ENCODE measurements around the gene ZNF682. TPM values are rescaled to one million over a fixed set of nuclear protein-coding genes. Genes with fewer than 3 reads are reported as not detected.
A peak's percentile ranks its signal among the peaks of the same experiment; 100 is the strongest.
"Not testable (repeated sequence)": the region's sequence is repeated elsewhere in the genome, so short reads cannot be mapped to it uniquely, and the experiment has no call there.

Gene ZNF682
- total RNA-seq, 2 experiments from 2014 or later = 9.1 to 9.4 TPM

DNA sequence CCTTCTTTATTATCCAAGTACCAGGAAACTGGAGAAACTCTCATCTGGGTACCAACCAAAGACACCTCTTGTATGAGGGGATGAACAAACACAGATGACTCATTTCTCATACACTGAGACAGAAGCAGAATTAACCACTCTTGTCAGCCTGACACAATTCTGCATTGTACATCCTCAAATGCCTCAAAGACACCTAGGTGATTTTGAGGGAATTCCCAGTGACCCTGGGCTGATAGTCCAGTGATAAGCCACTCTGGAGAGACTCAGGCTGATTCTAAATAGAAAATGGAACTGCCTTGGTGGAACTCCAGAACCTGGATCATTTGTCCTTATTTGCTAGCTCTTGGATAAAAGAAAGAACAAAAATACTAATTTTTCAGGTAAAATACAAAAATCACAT lies 19.4 kb upstream of the ZNF682 start:
- H3K36me3 Mint-ChIP-seq (ENCODE audit: low read depth); H3K4me3 Mint-ChIP-seq; H3K4me1 Mint-ChIP-seq; H3K27ac Mint-ChIP-seq; DNase-seq; H3K27me3 Mint-ChIP-seq; POLR2A ChIA-PET: not testable (repeated sequence)
- CTCF ChIA-PET = interaction anchor here (0.6 kb wide), 1 partner anchor 1247 kb away, joined by 4 read pairs; no protein-coding TSS in a partner anchor
- peaks cover 13% of the 10 kb centered on the region for H3K9me3 Mint-ChIP-seq

DNA sequence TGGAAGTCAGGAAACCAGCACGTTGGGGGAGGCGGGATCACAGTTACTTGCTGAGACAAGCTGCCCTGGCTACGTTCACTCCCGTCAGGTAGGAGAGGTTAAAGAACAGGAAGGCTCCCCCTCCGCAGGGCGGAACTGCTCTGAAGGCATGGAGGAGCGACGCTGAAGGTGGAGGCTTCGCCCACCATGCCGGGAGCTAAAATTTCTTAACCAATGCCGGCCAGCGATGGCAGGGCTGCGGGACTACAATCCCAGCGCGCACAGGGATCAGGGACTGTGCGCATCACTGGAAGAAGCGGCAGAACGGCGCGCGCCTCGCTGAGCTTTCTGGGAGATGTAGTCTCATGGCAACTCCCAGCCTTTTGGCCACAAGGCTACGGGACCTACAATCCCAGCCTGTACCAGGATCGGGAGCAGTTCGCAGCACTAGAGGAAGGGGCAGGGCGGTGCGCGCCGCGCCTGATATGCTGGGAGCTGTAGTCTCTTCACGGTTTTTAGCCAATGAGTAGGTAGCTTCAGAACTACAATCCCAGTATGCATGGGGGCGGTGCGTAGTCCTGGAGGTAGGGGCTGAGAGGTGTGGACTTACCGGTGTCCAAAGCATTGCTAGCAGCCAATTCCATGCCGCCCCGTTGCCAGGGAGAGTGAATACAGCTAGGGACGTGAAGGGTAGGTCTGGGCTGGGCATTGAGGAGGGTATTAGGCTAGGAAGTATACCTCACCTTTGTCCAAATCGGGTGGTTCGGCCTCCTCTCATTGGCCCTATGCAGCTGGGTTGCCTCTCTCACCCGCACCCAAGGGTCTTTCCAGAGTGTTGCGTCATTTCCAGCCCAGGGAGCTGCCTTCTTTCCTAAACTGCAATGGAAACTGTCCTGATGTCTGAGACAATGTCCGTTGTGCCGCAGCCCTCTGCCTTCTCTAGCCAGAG lies 12.8 kb upstream of the ZNF682 start:
- Mint-ChIP-seq H3K4me1 (peaks cover 12% of the 10 kb centered on the region), H3K27me3 (no peaks in the 10 kb centered on the region), H3K36me3 (ENCODE audit: low read depth) (peaks cover 2% of the 10 kb centered on the region), H3K27ac (peak overlapping the region; percentile 92), H3K9me3 (peaks cover 19% of the 10 kb centered on the region), H3K4me3 (peak overlapping the region; percentile 91)
- POLR2A ChIA-PET = interaction anchor here (1.9 kb wide), 1 partner anchor 13 kb away, joined by 8 read pairs; the partner anchor contains the start of gene ZNF682
- CTCF ChIA-PET = interaction anchor here (0.6 to 1.0 kb wide), 2 partner anchors 10 to 13 kb away, joined by 3 to 4 read pairs; partner anchors contain the start of gene ZNF682
- peak; percentile 66 for DNase-seq

DNA sequence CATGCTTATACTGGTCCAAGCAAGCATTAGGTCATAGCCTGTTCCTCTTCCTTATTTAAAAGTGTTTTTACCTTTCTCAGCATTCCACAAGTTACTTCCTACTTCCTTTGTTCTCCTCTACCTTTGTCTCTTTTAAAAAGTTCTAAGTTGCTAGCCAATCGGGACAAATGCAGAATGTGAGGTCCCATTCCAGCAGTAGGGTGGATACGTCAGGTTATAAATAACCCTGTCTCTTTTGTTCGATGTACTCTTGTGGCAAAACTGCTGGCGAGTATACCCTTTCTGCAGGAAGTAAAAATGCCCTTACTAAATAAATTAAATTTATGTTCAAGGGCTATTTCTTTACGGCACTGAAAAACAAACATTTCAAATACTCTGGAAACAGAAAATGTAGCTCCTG lies 6.4 kb upstream of the ZNF682 start:
- H3K4me1 Mint-ChIP-seq; H3K4me3 Mint-ChIP-seq; DNase-seq; POLR2A ChIA-PET; H3K36me3 Mint-ChIP-seq (ENCODE audit: low read depth); H3K27ac Mint-ChIP-seq; H3K27me3 Mint-ChIP-seq; CTCF ChIA-PET: not testable (repeated sequence)
- peaks cover 17% of the 10 kb centered on the region for H3K9me3 Mint-ChIP-seq

GRCh38 chr19:20044663-20045062 lies 5.4 kb upstream of the ZNF682 start:
- Mint-ChIP-seq H3K27me3 (peaks cover 7% of the 10 kb centered on the region), H3K36me3 (ENCODE audit: low read depth) (no peaks in the 10 kb centered on the region), H3K4me3 (no peak overlapping the region), H3K9me3 (peaks cover 15% of the 10 kb centered on the region), H3K27ac (no peak overlapping the region), H3K4me1 (no peaks in the 10 kb centered on the region)
- POLR2A ChIA-PET = no interaction called here
- CTCF ChIA-PET = no interaction called here
- no peak for DNase-seq

DNA sequence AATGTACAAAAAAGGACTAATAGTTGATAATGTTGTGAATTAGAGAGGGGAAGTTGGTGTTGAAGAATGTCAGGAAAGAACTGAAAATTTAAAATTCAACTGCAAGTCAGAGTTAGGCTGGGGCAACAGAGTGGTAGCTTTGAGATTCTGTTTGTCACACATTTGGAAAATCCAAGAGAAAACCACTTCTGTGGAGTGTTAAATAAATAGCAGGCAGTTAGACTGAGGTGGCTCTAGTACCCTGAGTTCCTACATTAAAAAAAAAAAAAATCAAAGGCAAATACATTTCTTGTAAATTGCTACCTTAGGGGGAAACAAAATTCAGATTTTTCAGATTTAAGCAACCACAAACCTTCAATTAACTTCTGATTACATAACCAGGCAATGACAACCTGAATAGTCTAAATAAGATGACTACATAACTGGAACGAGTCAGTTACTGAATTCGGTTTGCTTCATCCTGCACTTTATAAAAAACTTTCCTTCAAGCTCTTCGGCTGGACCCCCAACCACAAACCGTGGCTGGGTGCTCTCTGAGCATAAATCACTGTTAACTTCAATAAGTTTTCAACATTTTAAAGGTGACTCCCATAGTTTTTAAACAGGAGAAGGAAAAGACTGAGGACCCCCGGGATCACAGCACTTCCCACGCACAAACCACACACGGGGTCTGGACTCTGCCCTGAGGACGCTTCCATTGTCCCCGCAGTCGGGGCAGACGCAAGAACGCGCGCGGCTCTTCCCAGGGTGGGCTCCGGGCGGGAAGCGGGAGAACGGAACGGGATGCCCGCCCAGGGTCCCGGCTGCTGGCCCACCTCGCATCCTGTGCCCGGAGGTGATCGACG lies 725 bp downstream of the ZNF682 start:
- peaks cover 7% of the 10 kb centered on the region for H3K9me3 Mint-ChIP-seq
- peak overlapping the region; percentile 93 for H3K4me3 Mint-ChIP-seq
- H3K36me3 Mint-ChIP-seq (ENCODE audit: low read depth) = peaks cover 23% of the 10 kb centered on the region
- H3K27me3 Mint-ChIP-seq = no peaks in the 10 kb centered on the region
- peak overlapping the region; percentile 97 for H3K27ac Mint-ChIP-seq
- peaks cover 18% of the 10 kb centered on the region for H3K4me1 Mint-ChIP-seq
- CTCF ChIA-PET = interaction anchor here (0.6 to 1.3 kb wide), 3 partner anchors 13 to 870 kb away, joined by 4 to 5 read pairs (median 4); partner anchors contain the start of gene ZNF90
- DNase-seq = peak; percentile 9
- POLR2A ChIA-PET = interaction anchor here (2.0 kb wide), 1 partner anchor 14 kb away, joined by 8 read pairs; no protein-coding TSS in a partner anchor

- Mint-ChIP-seq H3K27ac (no peak overlapping the region), H3K9me3 (peaks cover 14% of the 10 kb centered on the region), H3K27me3 (no peaks in the 10 kb centered on the region), H3K4me3 (no peak overlapping the region), H3K4me1 (peaks cover 18% of the 10 kb centered on the region), H3K36me3 (ENCODE audit: low read depth) (peaks cover 39% of the 10 kb centered on the region)
- no peak for DNase-seq
- ChIA-PET CTCF (no interaction called here), POLR2A (no interaction called here)
Observed at GRCh38 chr19:20035935-20036334, 3.4 kb downstream of the ZNF682 start.

DNA sequence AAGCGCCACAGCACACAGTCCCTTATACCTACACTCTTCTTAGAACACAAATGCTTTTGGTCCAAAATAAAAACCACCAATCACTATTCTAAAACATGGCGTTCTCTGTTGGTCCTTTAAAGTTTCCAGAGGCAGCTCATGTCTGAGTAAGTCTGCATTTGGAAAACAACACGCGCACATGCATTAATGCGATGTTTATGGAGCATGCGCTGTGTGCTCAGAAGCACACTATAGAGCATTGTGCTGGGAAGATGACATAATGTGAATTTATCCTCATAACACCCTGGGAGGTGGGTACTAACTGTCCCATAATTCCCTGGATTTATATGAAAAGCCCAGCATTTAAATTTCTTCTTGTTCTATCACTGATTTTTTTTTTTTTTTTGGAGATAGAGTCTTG lies 10.7 kb downstream of the ZNF682 start:
- Mint-ChIP-seq H3K4me1 (no peaks in the 10 kb centered on the region), H3K27me3 (no peaks in the 10 kb centered on the region), H3K36me3 (ENCODE audit: low read depth) (peaks cover 54% of the 10 kb centered on the region), H3K4me3 (no peak overlapping the region), H3K9me3 (peaks cover 25% of the 10 kb centered on the region), H3K27ac (no peak overlapping the region)
- DNase-seq = no peak
- POLR2A ChIA-PET = no interaction called here
- CTCF ChIA-PET = no interaction called here

- no peaks in the 10 kb centered on the region for H3K27me3 Mint-ChIP-seq
- H3K36me3 Mint-ChIP-seq (ENCODE audit: low read depth) = peaks cover 60% of the 10 kb centered on the region
- peaks cover 6% of the 10 kb centered on the region for H3K4me1 Mint-ChIP-seq
- no peak for DNase-seq
- ChIA-PET CTCF (no interaction called here), POLR2A (interaction anchor here (0.7 kb wide), 1 partner anchor 475 kb away, joined by 3 read pairs; no protein-coding TSS in a partner anchor)
- H3K4me3 Mint-ChIP-seq = no peak overlapping the region
- H3K9me3 Mint-ChIP-seq = peaks cover 59% of the 10 kb centered on the region
- H3K27ac Mint-ChIP-seq = no peak overlapping the region
Observed at GRCh38 chr19:20005741-20006140, 33.6 kb downstream of the ZNF682 start.

- ChIA-PET CTCF (interaction anchor here (0.5 to 0.7 kb wide), 2 partner anchors 130 to 662 kb away, joined by 3 to 5 read pairs; no protein-coding TSS in a partner anchor), POLR2A (no interaction called here)
- Mint-ChIP-seq H3K9me3 (peaks cover 31% of the 10 kb centered on the region), H3K27ac (no peak overlapping the region), H3K36me3 (ENCODE audit: low read depth) (peaks cover 7% of the 10 kb centered on the region), H3K4me3 (no peak overlapping the region), H3K27me3 (no peaks in the 10 kb centered on the region), H3K4me1 (no peaks in the 10 kb centered on the region)
- peak; percentile 24 for DNase-seq
Observed at GRCh38 chr19:19997656-19998268, 41.5 kb downstream of the ZNF682 start.

- no peak overlapping the region for H3K4me3 Mint-ChIP-seq
- no peaks in the 10 kb centered on the region for H3K27me3 Mint-ChIP-seq
- H3K9me3 Mint-ChIP-seq = peaks cover 59% of the 10 kb centered on the region
- H3K27ac Mint-ChIP-seq = no peak overlapping the region
- ChIA-PET CTCF (no interaction called here), POLR2A (no interaction called here)
- no peaks in the 10 kb centered on the region for H3K4me1 Mint-ChIP-seq
- no peak for DNase-seq
- peaks cover 5% of the 10 kb centered on the region for H3K36me3 Mint-ChIP-seq (ENCODE audit: low read depth)
Observed at GRCh38 chr19:19966862-19967261, 72.4 kb downstream of the ZNF682 start.

DNA sequence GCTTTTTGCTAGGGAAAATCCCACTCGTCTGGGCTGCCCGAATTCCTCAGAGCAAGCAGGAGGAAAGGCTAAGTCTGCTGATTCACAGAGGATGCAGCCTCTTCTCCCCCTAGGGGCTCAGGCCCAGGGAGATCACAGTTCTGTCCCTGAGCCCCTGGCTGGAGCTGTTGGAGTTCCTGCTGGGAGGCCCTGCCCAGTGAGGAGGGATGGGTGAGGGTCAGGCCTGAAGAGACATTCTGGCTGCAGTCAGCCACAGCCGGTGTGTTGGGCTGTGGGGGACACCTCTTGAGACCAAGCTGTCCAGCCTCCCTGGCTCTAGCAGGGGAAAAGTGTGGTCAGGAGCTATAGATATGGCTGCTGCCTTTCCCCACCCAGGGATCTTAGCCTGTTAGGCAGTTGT lies 73.2 kb downstream of the ZNF682 start:
- DNase-seq; H3K4me3 Mint-ChIP-seq; H3K27ac Mint-ChIP-seq; POLR2A ChIA-PET; H3K36me3 Mint-ChIP-seq (ENCODE audit: low read depth); H3K27me3 Mint-ChIP-seq; H3K4me1 Mint-ChIP-seq; CTCF ChIA-PET: not testable (repeated sequence)
- peaks cover 55% of the 10 kb centered on the region for H3K9me3 Mint-ChIP-seq

- CTCF ChIA-PET = no interaction called here
- Mint-ChIP-seq H3K36me3 (ENCODE audit: low read depth) (peaks cover 5% of the 10 kb centered on the region), H3K9me3 (peaks cover 50% of the 10 kb centered on the region), H3K27ac (no peak overlapping the region), H3K4me3 (no peak overlapping the region), H3K4me1 (no peaks in the 10 kb centered on the region), H3K27me3 (no peaks in the 10 kb centered on the region)
- no peak for DNase-seq
- POLR2A ChIA-PET = no interaction called here
Observed at GRCh38 chr19:19964416-19964815, 74.9 kb downstream of the ZNF682 start.

All from activated CD4-positive, alpha-beta T cell treated with anti-CD3 and anti-CD28 coated beads, Interleukin-2, amount 10 ng/mL, durations not matched to agents 7 days and 5 days (primary cell).